Measurements from ENCODE around the gene KCNK1. TPM values are rescaled to one million over a fixed set of nuclear protein-coding genes. Genes with fewer than 3 reads are reported as not detected.

Gene KCNK1
- polyA plus RNA-seq, 1 of the 3 experiments (the other 2 are of a cell fraction), result 10.6 TPM

DNA sequence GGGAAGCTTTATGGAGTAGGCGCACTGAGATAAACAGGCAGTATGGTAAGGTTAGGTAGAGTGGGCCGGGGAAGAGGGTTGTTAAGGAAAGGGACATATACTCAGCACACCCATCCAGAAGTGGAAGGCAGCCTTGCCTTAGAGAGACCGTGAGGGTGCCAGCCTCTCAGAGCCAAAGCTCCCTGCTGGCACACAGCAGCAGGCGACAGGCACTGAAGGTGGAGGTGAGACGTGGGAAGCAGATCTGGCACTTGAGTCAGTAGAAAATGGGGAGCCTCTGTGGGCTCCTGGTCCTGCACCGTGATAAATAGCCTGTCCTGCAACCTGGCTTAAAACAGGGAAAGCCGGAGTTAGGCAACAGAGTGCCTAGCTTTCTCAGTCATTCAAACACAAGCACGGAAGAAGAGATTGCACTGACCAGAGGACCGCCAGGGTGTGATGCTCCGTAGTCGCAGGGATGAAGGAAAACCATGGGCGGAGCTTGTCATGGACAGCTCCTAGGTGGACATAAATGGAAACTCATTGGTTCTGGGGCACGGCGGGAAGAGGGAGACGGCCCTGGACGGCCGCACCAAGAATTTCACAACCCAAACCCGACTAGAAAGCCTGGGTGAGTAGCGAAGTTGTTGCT lies 15.5 kb downstream of the KCNK1 start:
- POLR2A ChIA-PET, result no interaction called here
- WGBS (ENCODE audit: low lambda C conversion rate), result 95% methylated on average over 18 of the region's 19 CpGs
- H3F3A ChIP-seq (replicated peaks; ENCODE audit: insufficient read depth), result no peaks in the 10 kb centered on the region
- H4K20me1 ChIP-seq (ENCODE audit: insufficient read depth), result 0 out of 2 replicates have a peak, but pooled peaks cover 4% of the 10 kb centered on the region
- H3K9ac ChIP-seq, result no peak overlapping the region
- DNase-seq, result no peak
- no peak overlapping the region for H3K4me3 ChIP-seq (ENCODE audit: low read depth in 2 of 2, low read length in 1 of 2)
- no peaks in the 10 kb centered on the region; the same call in 1 of the 2 replicates for H3K79me2 ChIP-seq (ENCODE audit: insufficient read depth)
- H2AFZ ChIP-seq (ENCODE audit: low read depth), result no peak overlapping the region
- CTCF ChIA-PET, result interaction anchor here (1.5 kb wide), 1 partner anchor 188 kb away, joined by 4 read pairs; no protein-coding TSS in a partner anchor
- no peaks in the 10 kb centered on the region for H3K9me2 ChIP-seq
- H3K4me2 ChIP-seq, result no peak overlapping the region
- no peaks in the 10 kb centered on the region for H3K9me3 ChIP-seq
- TF ChIP-seq TAF1 (IDR thresholded peaks at IDR 0.05; ENCODE audit: borderline replicate concordance, low read depth, low read length) (no peak), CHD2 (IDR thresholded peaks at IDR 0.05; ENCODE audit: low read length, partially characterized antibody) (no peak), JUND (IDR thresholded peaks at IDR 0.05) (no peak), MAX (IDR thresholded peaks at IDR 0.05; ENCODE audit: low read depth) (no peak), USF2 (IDR thresholded peaks at IDR 0.05; ENCODE audit: borderline replicate concordance, low read depth, low read length) (no peak), RAD21 (IDR thresholded peaks at IDR 0.05; ENCODE audit: low read length) (no peak), MXI1 (IDR thresholded peaks at IDR 0.05; ENCODE audit: low read depth, low read length) (no peak), YY1 (IDR thresholded peaks at IDR 0.05; ENCODE audit: low read depth) (no peak), RXRA (IDR thresholded peaks at IDR 0.05; ENCODE audit: borderline replicate concordance, low read depth) (no peak), FOXM1 (IDR thresholded peaks at IDR 0.05; ENCODE audit: low read depth) (no peak), TEAD4 (IDR thresholded peaks at IDR 0.05; ENCODE audit: borderline replicate concordance, insufficient read depth) (no peak), RFX5 (IDR thresholded peaks at IDR 0.05; ENCODE audit: low read length) (no peak), GABPA (IDR thresholded peaks at IDR 0.05; ENCODE audit: low read depth) (no peak), NFIC (IDR thresholded peaks at IDR 0.05; ENCODE audit: borderline replicate concordance) (no peak), EP300 (IDR thresholded peaks at IDR 0.05; ENCODE audit: borderline replicate concordance in 1 of 2, low read depth in 1 of 2, low read length in 1 of 2) (no peak), FOXJ3 (CRISPR knock-in tag; IDR thresholded peaks at IDR 0.05) (no peak), POLR2AphosphoS5 (IDR thresholded peaks at IDR 0.05; ENCODE audit: low read depth, low read length) (no peak)
- TF ChIP-seq, protein P1, sequence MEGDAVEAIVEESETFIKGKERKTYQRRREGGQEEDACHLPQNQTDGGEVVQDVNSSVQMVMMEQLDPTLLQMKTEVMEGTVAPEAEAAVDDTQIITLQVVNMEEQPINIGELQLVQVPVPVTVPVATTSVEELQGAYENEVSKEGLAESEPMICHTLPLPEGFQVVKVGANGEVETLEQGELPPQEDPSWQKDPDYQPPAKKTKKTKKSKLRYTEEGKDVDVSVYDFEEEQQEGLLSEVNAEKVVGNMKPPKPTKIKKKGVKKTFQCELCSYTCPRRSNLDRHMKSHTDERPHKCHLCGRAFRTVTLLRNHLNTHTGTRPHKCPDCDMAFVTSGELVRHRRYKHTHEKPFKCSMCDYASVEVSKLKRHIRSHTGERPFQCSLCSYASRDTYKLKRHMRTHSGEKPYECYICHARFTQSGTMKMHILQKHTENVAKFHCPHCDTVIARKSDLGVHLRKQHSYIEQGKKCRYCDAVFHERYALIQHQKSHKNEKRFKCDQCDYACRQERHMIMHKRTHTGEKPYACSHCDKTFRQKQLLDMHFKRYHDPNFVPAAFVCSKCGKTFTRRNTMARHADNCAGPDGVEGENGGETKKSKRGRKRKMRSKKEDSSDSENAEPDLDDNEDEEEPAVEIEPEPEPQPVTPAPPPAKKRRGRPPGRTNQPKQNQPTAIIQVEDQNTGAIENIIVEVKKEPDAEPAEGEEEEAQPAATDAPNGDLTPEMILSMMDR (IDR thresholded peaks at IDR 0.05), result no peak
- TF ChIP-seq, protein P2, sequence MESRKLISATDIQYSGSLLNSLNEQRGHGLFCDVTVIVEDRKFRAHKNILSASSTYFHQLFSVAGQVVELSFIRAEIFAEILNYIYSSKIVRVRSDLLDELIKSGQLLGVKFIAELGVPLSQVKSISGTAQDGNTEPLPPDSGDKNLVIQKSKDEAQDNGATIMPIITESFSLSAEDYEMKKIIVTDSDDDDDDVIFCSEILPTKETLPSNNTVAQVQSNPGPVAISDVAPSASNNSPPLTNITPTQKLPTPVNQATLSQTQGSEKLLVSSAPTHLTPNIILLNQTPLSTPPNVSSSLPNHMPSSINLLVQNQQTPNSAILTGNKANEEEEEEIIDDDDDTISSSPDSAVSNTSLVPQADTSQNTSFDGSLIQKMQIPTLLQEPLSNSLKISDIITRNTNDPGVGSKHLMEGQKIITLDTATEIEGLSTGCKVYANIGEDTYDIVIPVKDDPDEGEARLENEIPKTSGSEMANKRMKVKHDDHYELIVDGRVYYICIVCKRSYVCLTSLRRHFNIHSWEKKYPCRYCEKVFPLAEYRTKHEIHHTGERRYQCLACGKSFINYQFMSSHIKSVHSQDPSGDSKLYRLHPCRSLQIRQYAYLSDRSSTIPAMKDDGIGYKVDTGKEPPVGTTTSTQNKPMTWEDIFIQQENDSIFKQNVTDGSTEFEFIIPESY (IDR thresholded peaks at IDR 0.05; ENCODE audit: borderline replicate concordance, low read depth), result no peak
- peaks cover 3 to 4% of the 10 kb centered on the region in 2 experiments for H3K36me3 ChIP-seq (replicated peaks in 1 of 2; ENCODE audit: control insufficient read depth in 1 of 2, insufficient read depth in 2 of 2, low read length in 1 of 2)
- peaks cover 0 to 3% of the 10 kb centered on the region in 2 experiments; a peak in 1 of 4 replicates for H3K4me1 ChIP-seq (ENCODE audit: control insufficient read depth in 1 of 2, insufficient read depth in 2 of 2, low read depth in 1 of 2, low read length in 1 of 2)
- no peak overlapping the region for H3K27ac ChIP-seq (ENCODE audit: low read depth in 2 of 2, low read length in 1 of 2)
- H3K27me3 ChIP-seq (ENCODE audit: insufficient read depth), result no peaks in the 10 kb centered on the region
